GM13977 (cell line): Measurements from ENCODE around the gene CNIH1.
"Not testable (repeated sequence)": the region's sequence is repeated elsewhere in the genome, so short reads cannot be mapped to it uniquely, and the experiment has no call there.

Source experiments
- DNase-seq: peaks from one replicate; pipeline ENCODE4 v3.0.0; 2012; ENCODE audit warnings: low spot score
- CTCF ChIP-seq: IDR thresholded peaks from 2 replicates; pipeline ENCODE4 v1.5.1; 2012; ENCODE audit warnings: mild to moderate bottlenecking, control low read depth; ENCODE audit not compliant: insufficient read depth; ENCODE audit errors: extremely low read depth, missing control alignments
- in situ Hi-C: fragments of 300-500 bp; cut with MboI; formaldehyde crosslinking; loops from one replicate; pipeline ENCODE4 v1.12.0; 2022; ENCODE audit warnings: low sequenced_read_pairs, low pct_unique_long_range_greater_than_20kb, mixed read lengths, inconsistent platforms; ENCODE audit not compliant: unreplicated experiment

Gene CNIH1

DNA sequence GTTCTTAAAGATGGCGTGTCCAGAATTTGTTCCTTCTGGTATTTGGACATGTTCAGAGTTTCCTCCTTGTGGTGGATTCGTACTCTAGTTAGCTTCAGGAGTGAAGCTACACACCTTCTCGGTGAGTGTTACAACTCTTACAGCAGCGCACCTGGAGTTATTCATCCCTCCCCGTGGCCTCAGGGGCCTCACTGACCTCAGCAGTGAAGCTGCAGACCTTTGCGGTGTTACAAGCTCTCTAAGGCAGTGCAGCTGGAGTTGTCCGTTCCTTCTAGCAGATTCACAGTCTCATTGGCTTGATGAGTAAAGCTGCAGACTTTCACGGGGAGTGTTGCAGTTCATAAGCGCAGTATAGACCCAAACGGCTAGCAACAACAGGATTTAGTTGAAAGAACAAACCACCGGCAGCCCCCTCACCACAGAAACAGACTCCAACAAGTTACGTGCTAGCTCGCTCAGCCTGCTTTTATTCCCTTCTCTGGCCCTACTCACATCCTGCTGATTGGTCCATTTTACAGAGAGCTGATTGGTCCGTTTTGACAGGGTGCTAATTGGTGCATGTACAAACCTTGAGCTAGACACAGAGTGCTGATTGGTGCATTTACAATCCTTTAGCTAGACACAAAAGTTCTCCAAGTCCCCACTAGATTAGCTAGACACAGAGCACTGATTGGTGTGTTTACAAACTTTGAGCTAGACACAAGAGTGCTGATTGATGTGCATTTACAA lies 48.9 kb downstream of the CNIH1 start:
- in situ Hi-C loops = no loop called here
- DNase-seq = no peak
- TF ChIP-seq CTCF = no peak

DNA sequence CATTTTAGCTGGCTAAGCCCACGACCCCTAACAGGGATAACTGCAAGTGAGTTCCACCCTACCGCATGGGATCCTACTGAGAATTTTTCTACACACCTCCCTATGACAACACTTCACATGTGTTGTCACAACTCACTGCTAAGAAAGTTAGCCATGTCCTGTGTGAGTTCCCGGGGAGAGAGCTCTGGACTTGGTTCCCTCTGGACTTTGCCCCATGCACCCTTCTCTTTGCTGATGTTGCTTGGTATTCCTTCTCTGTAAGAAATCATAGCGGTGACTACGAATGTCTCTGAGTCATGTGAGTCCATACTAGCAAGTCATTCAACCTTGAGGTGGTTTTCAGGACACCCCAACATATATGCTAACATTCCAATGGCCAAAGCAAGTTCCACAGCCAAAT lies 53.8 kb downstream of the CNIH1 start:
- TF ChIP-seq CTCF = no peak
- no peak for DNase-seq
- in situ Hi-C loops = no loop called here

DNA sequence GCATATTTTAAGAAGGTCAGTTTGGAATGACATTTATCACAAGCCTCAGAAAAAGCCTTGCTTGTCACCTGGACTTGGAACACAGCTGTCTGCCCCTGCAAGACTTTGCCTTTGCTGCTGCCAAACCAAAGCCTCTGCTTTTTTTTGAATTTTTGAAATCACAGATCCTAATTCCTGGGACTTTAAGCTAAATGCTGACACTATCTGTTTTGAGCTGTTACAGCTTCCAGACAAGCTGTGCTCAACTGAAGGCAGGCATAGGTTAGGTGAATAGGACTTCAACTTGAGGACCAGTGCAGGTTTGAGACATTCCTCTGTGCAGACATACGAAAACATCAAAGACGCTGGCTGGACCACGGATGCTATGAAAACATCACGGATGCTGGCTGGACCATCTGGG lies 55.6 kb downstream of the CNIH1 start:
- DNase-seq = no peak
- TF ChIP-seq CTCF = no peak
- in situ Hi-C loops = no loop called here

DNA sequence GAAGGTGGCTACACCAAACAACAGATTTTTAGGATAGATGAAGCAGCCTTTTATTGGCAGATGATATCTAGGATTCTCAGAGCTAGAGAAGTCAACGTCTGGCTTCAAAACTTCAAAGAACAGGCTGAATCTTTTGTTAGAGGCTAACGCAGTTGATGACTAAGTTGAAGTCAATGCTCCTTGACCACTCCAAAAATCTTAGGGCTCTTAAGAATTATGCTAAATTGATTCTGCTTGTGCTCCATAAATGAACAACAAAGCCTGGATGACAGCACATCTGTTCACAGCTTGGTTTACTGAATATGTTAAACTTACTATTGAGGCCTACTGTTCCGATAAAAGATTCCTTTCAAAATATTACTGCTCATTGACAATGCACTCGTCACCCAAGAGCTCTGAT lies 57.3 kb downstream of the CNIH1 start:
- TF ChIP-seq CTCF = no peak
- DNase-seq = no peak
- in situ Hi-C loops = no loop called here

- in situ Hi-C loops = no loop called here
- no peak for TF ChIP-seq CTCF
- DNase-seq = no peak
Observed at GRCh38 chr14:54381821-54382220, 59.4 kb downstream of the CNIH1 start.

- DNase-seq, in situ Hi-C loops: not testable (repeated sequence)
Observed at GRCh38 chr14:54380558-54380957, 60.6 kb downstream of the CNIH1 start.

GRCh38 chr14:54378893-54379292 lies 62.3 kb downstream of the CNIH1 start:
- in situ Hi-C loops, DNase-seq: not testable (repeated sequence)

- no peak for DNase-seq
- TF ChIP-seq CTCF = no peak
- in situ Hi-C loops = no loop called here
Observed at GRCh38 chr14:54377501-54377900, 63.7 kb downstream of the CNIH1 start.
